Prostate gland (tissue), 2 donors: Measurements from ENCODE around the gene BAX.

Source experiments
- CTCF ChIP-seq, 4 experiments: fragments of 200-600 bp in 2 of 4; fragments of 450-650 bp in 2 of 4; sonication (generic) in 2 of 4; IDR thresholded peaks; 1 replicate in 3 of 4; 2 replicates in 1 of 4; pipeline ENCODE4 v1.5.1; 2016 to 2019; ENCODE audit warnings: antibody characterized with exemption in 4 of 4, mild to moderate bottlenecking in 2 of 4, moderate library complexity in 2 of 4
- POLR2A ChIP-seq: fragments of 450-650 bp; IDR thresholded peaks from one replicate; pipeline ENCODE4 v1.6.1; 2016; ENCODE audit warnings: antibody characterized with exemption, mild to moderate bottlenecking
- POLR2AphosphoS5 ChIP-seq: sonication (generic); formaldehyde crosslinking; IDR thresholded peaks from one replicate; pipeline ENCODE4 v1.6.1; 2017; ENCODE audit warnings: antibody characterized with exemption

GRCh38 chr19:48968179-48968661, 13.5 kb downstream of the BAX start:
- TF ChIP-seq POLR2A (no peak), CTCF (IDR thresholded peaks at IDR 0.05) (no peak), POLR2AphosphoS5 (no peak)
